HG02759 (cell line): ENCODE results near the gene RGS11.
"Not testable (repeated sequence)": the region's sequence is repeated elsewhere in the genome, so short reads cannot be mapped to it uniquely, and the experiment has no call there.

Source experiments
- ATAC-seq: cut with Tn5 transposase; IDR thresholded peaks from one replicate; pipeline ENCODE4 v1.9.1; 2021; ENCODE audit warnings: mild to moderate bottlenecking, moderate library complexity; ENCODE audit not compliant: unreplicated experiment

RGS11 gene

DNA sequence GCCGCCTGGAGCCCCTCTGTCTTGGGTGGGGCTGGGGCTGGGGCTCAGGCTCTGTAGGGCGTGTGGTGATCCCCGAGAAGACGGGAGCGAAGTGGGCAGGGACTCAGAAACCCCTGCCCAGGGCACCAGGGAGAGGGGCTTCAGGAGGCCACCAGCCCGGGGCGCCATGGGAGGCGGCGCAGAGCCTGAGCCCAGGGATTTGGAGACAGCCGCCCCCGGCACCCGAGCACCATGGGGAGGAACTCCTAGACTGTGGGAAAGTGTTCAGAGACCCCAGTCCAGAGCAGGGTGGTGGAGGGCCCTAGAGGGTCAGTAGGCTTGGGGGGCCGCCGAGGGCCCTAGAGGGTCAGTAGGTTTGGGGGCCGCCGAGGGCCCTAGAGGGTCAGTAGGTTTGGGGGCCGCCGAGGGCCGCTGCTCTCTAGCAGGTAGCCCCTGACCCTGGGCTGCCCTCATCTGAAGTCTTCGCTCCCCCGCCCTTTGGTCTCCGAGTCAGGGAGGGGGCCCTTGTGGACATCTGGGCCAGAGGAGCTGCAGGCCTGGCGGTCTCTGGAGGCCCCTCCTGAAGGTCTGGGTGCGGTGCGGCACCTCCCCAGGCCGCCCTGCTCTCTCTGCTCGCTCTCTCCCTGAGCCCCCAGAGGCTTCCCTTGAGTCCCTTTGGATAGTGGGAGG, 5.4 kb upstream of the RGS11 start:
- ATAC-seq = no peak

DNA sequence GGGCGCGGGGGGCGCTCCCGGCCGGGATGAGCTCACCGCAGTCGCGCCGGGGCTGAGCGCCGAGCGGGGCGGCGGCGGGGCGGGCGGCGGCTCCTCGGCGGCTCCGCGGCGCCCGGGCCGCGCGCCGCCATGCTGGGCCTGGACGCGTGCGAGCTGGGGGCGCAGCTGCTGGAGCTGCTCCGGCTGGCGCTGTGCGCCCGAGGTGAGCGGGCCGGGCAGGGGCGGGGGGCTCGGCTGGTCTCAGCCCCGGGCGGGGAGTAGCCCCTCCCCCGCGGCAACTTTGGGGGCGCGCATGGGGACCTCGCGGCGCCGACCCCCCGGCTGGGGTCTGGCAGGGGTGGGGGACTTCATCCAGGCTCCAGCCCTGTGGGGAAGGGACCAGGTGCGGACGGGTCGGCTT, 4.8 kb upstream of the RGS11 start, which contains the start of gene ARHGDIG:
TSS of gene ARHGDIG (plus strand) at position 40 of the 400 bp plus-strand sequence. CDS start at position 130, 90 bp downstream.
- ATAC-seq = no peak

DNA sequence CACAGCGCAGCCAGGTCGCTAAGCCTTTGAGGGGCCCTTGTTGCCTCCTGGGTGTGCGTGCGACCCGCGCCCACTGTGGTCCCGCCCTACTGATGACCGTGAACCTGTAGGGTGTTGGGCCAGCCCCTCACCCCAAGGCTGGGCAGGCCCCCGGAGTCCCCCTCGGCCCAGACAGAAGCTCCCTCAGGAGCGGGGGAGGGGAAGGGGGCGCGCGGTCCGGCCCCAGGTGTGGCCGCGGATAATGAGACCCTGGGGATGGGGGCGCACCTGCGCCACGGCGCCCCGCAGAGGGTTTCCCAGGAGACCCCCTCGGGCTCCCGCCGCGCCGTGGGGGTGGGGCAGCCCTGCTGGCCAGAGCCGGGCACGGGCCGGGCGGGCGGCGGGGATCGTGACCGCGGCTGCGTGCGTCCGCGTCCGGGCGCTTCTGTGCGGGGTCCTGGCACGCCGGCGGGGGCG, 4.3 kb upstream of the RGS11 start:
- ATAC-seq = no peak

DNA sequence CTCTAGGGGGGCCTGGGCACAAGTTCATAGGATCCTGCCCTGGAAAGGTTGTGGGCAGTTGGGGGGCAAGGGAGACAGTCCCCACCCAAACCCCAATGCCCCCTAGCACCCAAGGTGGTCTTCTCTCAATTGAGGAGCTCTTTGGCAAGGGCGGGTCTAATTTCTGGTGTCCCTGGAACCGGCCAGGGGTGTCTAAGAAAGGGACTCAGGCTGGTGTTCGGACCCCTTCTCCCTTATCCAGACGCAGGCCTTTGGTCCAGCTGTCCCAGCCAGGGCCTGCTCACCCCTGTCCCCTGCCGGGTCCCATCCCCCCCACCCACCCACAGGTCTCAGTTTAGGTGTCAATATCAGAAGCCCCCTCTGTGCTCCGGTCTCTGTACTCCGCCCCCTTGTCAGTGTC, 3.8 kb upstream of the RGS11 start:
- no peak for ATAC-seq

DNA sequence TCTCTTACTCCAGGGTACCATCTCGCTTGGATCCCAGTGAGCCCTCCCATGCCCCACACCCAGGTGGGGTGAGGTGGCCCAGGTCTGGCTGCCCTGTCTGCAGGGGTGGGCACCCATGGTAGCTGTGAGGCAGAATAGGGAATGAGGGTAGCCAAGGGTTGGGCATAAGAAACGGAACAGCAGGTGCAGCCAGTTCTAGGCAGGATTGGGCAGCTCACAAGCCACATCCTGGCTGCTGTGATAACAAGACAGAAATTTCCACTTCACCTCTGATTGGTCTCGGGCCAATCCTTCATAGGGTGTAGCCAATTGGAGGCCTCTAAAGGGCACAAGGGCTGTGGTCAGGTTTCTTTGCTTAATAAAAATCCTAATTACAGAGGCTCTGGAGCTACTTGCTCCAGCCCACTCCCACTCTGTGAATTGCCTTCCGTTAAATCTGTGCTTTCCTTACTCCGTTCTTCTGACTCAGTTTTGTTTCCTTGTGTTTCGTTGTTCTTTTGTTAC, 3.2 kb upstream of the RGS11 start:
- ATAC-seq = no peak

DNA sequence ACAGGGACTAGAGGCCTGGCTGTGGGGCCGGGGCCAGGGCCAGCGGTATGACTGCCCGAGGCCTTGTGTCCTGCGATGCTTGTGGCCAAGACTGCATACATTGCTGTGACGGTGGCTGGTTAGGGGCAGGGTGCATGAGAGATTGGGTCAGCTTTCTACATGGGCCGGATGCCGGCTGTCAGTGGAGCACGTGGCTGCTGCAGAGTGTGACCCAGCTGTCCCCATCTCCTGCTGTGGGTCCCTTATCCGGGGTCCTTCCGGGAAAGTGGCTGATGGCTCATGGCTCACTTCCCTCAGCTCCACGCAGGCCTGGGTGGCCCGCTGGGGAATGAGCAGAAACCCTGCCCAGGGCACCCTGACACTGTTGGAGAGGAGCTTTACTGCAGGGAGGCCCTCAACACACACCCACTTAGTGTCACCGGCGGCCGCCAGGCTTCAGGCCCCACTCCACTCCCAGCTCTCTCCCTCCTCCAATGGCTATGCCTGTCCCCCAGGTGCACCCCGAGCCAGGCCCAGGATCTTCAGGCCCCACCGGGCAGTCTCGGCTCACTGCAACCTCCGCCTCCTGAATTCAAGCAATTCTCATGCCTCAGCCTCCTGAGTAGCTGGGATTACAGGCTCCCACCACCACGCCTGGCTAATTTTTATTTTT, 808 bp upstream of the RGS11 start:
- no peak for ATAC-seq

DNA sequence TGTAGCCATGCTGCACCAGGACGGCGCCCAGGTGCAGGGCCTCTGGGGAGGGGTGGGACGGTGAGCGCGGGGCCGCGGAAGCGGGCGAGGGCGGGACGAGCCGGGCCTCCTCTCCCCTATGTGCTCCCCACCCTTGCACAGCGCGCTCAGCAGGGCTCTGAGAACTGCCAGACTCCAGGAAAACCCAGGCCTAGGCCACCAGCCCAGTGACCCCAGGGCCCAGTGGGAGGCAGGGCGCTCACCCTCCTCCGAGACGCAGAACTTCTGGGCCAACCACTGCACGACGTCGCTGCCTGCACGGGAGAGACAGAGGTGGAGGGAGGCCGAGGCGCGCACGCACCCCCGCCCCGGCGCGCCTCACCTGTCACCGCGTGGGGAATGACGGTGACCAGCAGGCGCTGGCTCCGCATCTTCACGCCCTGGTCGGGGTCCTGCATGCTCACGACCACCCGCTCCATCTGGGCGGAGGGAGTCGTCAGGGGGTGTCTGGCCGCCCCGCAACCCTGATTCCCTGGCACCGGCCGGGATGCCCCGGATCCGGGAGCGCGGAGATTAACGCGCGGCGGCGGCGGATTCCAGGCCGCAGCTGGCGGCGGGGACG, 603 bp downstream of the RGS11 start:
- no peak for ATAC-seq

DNA sequence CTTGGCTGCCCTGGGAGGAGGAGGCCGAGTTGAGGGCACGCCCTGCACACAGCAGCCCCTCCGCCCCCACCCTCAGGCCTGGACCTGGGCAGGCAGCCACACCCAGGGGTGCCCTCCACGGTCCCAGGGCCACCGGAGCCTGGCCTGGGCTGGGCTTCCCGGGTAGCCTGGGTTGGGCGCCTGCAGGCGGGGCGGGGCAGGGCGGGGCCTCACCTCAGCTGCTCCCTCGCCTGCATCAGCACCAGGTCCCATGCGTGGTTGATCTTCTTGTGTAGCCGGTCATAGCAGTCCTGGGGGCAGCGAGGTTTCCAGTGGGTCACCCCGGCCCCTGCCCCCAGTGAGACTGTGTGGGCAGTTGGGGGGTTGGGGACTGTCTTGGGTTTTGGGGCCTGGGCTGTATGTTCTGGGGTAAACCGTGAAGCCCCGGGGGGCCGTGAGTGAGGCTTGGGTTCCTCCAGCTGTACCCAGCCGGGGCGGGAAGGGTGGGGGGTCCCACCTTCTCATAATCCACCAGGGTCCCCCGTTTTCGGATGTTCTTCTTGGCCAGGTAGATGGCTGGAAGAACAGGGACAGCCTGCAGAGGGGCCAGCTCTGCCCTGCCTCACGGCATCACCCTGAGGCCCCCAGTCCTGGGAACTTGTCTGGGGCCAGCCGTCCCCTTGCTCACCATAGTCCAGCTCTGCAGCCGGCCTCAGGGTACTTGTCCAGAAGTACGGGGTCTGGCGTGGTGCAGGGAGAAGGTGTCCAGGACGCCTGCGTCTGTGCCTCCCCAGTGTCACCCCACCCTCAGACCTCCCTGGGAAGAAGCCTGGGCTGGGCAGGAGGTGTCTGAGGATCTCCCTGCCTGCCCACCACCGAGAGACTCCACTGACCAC, 2.0 kb downstream of the RGS11 start:
- no peak for ATAC-seq

DNA sequence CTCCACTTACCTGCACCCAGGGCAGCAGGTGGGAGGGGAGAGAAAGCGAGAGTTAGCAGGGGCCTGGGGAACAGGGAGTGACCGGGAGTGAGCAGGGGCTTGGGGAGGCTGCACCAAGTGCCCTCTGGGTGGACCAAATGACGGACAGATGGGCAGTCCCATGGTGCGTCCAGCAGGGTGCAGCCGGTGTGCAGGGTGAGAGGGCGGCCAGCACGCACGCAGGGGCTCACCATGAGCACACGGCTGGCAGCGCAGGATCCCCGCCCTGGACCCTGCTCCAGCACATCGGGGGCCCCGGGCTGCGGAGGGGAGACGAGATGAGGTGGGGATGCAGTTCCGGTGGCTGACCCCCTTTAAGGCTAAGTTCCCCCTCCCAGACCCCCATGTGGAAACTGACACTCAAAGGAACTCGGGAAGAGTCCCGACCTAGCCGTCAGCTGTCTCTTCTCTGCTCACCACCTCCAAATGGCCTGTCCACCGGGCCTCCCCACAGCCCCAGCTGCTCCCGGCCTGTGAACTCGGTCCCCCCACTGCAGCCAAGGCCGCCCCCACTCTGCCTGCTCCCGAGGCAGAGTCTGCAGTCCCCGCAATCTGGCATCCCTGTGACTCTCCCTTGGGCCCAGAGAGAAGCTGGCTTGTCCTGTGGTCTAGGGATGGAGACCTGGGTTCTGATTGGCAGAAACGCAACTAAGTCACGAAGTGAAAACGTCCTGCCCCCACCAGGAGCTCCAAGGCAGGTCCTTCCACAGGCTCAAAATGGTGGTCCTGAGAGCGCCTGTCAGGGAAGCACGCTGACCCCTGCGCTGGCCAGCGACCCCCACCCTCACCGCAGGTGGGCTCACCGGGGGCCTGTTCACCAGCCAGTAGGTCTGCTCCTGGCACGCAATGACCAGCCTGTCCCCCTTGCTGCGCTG, 2.9 kb downstream of the RGS11 start:
- no peak for ATAC-seq

DNA sequence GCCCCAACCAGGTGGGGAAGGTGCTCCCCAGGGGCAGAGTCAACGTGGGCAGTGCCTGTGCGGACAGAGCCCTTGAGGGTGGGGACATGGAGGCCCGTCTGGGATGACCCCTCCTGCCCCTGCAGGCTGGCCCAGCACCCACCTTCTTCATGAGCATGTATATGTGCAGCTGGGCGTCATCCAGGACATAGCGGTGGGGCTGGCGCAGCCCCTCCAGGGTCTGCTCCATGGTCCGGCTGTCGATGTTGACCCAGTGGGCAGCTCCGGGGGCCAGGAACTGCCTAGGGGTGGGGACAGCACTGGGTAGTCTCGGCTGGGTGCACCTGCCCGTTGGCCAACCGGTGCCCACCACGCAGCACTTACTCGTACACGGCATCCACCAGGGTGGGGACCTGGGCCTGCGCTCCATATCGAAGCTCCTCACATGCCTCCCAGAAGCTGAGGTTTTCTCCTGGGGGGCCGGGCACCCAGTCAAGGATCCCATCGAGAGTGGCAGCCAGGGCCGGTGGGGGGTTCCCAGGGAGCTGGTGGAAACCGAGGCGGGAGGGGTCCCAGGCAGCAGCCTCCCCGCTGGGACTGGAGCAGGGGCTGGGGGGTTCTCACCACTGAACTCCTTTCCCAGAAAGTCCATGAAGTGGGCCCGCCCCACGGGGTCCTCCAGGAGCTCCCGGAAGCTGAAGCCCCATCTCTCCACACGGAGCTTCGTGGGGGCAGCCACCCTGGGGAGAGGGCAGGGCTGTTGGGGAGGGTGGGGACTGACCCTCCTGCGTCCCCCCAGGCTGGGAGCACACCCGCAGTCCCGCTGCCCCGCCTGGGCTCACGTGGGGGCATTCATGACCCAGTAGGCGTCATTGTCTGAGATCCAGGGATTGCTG, 5.1 kb downstream of the RGS11 start:
- no peak for ATAC-seq

DNA sequence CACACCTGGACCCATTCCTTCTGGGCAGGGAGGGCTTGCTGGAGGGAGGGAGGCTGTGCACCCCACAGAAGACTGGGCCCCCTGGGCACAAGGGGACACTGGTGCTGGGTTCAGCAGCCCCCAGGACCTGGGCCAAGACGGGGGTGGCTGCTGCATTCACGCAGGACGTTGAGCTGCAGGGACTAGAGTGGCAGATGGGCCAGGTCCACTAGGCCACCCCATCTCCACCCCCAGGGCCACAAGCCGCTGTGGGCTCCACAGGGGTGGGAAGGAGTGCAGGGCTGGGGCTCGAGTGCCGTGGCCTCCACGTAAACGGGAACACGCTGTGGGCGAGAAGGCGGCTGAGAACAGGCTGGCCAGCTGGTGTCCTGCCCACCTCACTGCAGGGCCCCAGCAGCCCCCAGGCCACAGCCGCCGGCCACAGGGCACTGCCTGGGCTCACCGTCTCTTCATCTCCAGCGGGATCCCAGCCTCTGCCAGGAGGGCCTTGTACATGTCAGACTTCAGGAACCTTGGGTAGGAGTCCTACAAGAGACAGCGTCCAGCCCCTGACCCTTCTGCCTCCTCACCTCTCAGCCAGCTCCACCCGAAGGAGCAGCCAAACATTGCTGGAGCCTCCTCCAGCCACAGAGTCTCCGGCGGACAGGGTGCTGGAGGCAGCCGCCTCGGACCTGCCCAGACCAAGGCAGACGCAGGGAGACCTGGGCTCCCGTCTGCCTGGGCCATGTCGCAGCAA, 6.5 kb downstream of the RGS11 start:
- ATAC-seq = no peak

DNA sequence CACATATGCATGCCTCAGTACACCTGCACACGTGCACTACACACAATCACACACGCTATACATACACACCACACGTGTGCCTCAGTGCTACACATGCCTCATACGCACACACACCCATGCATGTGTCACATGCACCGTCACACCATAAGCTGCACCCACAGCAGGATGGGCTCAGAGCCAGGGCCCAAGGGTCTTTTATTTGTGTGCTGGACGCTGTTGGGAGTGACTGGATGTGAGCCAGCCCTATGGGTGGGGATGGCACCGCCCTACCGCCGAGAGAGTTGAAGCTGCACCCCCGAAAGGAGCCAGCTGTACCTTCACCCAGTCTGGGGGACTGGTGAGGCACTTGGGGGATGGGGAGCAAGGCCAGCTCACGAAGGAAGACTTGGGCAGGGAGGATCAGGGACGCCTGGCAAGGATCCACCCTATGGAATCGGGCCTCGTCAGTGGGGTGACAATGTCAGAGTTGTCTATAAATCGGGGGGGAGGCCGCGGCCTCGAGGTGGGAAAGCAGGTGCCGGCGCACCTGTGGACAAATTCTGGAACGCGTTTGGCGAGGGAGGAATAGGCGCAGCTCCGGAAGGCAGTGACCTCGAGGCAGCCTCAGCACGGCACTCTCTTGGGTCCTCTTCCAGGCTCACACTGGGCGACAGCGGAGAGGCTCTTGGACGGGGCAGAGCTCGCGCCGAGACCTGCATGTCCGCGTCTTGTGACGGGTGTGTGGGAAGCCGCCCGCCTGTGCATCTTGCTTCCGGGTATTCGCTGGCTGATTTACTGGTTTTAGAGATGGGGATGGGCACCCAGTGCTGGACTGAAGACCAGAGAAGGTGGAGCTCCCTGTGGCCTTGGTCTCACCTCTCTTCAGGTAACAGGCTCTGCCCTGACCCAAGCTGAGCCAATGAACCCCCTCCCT, 7.3 kb downstream of the RGS11 start:
- ATAC-seq = no peak

DNA sequence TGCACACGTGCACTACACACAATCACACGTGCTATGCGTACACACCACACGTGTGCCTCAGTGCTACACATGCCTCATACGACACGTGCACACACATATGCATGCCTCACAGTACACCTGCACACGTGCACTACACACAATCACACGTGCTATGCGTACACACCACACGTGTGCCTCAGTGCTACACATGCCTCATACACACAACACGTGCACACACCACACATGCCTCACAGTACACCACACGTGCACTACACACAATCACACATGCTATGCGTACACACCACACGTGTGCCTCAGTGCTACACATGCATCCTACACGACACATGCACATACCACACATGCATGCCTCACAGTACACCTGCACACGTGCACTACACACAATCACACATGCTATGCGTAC, 8.2 kb downstream of the RGS11 start:
- not testable (repeated sequence) for ATAC-seq

DNA sequence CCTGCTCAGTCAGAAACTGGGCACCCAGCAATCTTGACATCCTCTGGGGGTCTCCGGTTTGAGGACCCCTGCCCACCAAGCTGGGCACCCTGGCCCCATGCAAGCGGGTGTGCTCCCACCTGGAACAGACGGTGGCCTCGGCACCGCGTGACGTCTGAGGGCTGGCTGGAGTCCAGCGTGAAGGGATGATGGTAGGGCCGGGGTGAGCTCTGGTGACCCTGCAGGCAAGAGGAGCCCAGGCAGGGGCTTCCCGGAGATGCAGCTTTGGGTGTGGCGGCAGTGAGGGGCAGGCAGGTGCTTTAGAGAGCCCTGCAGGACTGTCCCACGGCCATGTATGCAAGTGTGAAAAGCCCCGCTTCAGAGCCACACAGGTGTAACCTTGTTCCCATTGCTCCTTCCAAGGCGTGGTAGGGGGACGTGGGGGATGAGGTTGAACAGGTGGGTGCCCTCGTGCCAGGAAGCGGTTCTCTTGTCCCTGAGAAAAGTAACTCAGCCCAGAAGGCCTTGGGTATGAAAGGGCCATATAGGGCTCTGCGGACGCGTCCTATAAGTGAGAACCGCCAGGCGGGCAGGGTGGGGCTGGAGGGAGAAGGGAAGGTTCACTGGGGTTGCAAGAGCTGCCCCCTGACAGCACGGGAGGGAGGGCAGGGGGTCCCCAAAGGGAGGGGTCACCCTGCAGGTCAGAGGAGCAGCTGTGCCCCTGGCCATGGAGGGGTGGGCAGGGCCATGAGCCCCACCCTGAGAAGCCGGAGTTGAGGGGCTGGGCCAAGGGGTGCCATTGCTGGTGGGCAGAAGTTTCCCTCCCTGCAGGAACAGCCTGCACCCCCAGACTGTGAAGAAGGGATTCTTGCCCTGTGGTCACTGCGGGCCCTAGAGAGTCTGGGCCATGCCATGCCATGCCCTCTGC, 9.2 kb downstream of the RGS11 start:
- no peak for ATAC-seq

DNA sequence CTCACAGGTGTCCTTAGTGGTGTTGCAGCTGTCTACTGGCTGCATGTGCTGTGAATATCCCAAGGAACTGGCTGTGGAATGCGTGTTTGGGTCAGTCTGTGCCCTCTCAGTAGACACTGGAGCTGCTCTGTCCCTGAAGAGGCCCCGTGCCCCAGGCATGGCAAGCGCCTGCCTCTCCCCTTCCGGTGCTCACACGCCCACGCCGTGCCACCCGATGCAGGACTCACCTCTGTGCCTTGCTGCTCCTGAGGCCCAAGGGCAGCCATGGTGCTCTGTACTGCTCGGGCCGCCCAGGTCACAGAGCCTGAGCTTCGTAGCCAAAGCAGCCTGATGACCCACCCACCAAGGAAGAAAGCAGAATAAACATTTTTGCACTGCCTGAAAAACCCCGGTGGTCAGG, 10.0 kb downstream of the RGS11 start:
- no peak for ATAC-seq

DNA sequence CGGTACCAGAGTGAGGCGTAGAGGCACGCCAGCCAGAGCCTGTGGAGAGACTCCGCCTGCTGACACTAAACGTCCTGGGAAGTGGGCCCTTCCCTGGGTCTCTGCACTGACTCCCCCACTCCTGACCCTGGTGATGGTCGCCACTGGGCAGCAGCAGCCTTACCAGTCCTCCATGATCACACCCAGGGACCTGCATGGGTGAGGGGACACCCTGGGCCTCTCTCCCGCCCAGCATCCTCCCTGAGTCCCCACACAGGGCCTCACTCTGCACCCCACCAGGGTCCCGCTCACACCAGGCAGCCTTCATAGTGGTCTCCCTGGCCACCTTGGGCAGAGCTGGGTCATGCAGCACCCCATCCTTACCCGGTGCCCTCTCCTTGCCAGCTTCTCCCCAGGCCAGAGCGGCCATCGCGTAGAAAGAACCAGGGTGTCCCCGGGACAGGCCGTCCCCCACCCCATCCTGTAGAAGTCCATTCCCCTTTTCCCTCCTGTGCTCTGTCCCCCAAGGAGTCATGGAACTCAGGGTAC, 10.7 kb downstream of the RGS11 start:
- no peak for ATAC-seq
